Ishikawa (cell line): Measurements from ENCODE around the gene PGBD5.

ENCODE experiments used
- CEBPB ChIP-seq: IDR thresholded peaks from 2 replicates; pipeline ENCODE4 v1.6.1; 2012
- CREB1 ChIP-seq: IDR thresholded peaks from 2 replicates; pipeline ENCODE4 v1.6.1; 2012; ENCODE audit warnings: low read depth
- EGR1 ChIP-seq: IDR thresholded peaks from 2 replicates; pipeline ENCODE4 v1.6.1; 2012
- EP300 ChIP-seq: IDR thresholded peaks from 2 replicates; pipeline ENCODE4 v1.6.1; 2012; ENCODE audit warnings: borderline replicate concordance
- FOXM1 ChIP-seq: IDR thresholded peaks from 2 replicates; pipeline ENCODE4 v1.6.1; 2012; ENCODE audit warnings: low read depth, borderline replicate concordance
- NFIC ChIP-seq: IDR thresholded peaks from 2 replicates; pipeline ENCODE4 v1.6.1; 2012
- RAD21 ChIP-seq: IDR thresholded peaks from 2 replicates; pipeline ENCODE4 v1.6.1; 2012; ENCODE audit warnings: low read depth
- REST ChIP-seq: IDR thresholded peaks from 2 replicates; pipeline ENCODE4 v1.6.1; 2012; ENCODE audit warnings: low read depth, mild to moderate bottlenecking
- TAF1 ChIP-seq: IDR thresholded peaks from 2 replicates; pipeline ENCODE4 v1.6.1; 2012; ENCODE audit warnings: low read depth, mild to moderate bottlenecking
- TCF12 ChIP-seq: IDR thresholded peaks from 2 replicates; pipeline ENCODE4 v1.6.1; 2012; ENCODE audit warnings: low read depth
- TEAD4 ChIP-seq: IDR thresholded peaks from 2 replicates; pipeline ENCODE4 v1.6.1; 2012
- USF1 ChIP-seq: IDR thresholded peaks from 2 replicates; pipeline ENCODE4 v1.6.1; 2012
- YY1 ChIP-seq: IDR thresholded peaks from 2 replicates; pipeline ENCODE4 v1.6.1; 2012; ENCODE audit warnings: low read depth
- ZBTB7A ChIP-seq: IDR thresholded peaks from 2 replicates; pipeline ENCODE4 v1.6.1; 2012; ENCODE audit warnings: low read depth
- TF ChIP-seq, protein P1 (sequence below): IDR thresholded peaks from 2 replicates; pipeline ENCODE4 v1.6.1; 2012

PGBD5 gene

DNA sequence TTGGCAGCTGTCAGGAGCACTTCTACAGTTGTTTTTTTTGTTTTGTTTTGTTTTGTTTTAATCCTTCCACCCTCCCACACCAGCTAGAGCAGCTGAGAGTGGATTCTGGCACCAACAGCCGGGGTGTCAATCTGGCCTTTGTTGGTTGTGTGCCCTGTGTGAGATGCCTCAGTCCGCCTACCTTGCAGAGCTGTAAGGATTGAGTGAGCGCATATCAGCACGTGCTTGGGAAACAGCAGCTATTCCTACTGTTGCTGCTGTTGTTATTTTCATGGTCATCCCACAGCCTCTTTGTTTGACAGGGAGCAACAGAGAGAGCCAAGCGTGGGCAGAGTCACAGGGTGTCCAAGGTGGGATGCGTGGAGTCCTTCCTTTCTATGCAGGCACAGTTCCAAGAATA, 50.4 kb downstream of the PGBD5 start:
- TF ChIP-seq FOXM1 (no peak), NFIC (no peak), ZBTB7A (no peak), CEBPB (no peak), EP300 (no peak), USF1 (no peak), EGR1 (no peak), REST (no peak), TCF12 (no peak), TAF1 (no peak), YY1 (no peak), CREB1 (no peak), TEAD4 (no peak), RAD21 (no peak)
- TF ChIP-seq, protein P1, sequence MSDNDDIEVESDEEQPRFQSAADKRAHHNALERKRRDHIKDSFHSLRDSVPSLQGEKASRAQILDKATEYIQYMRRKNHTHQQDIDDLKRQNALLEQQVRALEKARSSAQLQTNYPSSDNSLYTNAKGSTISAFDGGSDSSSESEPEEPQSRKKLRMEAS, result no peak

DNA sequence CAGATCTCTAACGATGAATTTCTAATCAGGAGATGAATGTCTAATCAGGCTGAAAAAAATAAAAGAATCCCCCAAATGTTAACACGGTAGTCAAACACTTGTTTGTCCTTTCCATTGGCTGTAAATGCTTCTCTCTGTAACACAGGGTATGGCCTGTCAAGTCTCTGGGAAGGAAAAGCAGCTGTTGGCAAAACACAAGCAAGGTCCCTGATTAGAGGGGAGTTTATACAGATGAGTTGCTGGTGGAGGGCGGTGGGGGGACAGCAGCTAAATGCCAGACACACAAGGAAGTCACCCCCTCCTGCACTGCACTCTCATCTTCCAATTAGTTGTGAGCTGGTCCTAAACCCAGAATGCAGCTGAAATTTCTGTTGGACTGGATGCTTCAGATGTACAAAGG, 51.0 kb downstream of the PGBD5 start:
- TF ChIP-seq CREB1 (no peak), ZBTB7A (no peak), TEAD4 (no peak), RAD21 (no peak), FOXM1 (no peak), CEBPB (no peak), USF1 (no peak), TCF12 (no peak), REST (no peak), NFIC (no peak), YY1 (no peak), EGR1 (no peak), EP300 (no peak), TAF1 (no peak)
- TF ChIP-seq, protein P1, result no peak

GRCh38 chr1:230371923-230372703, 54.0 kb downstream of the PGBD5 start:
- TF ChIP-seq REST (no peak), USF1 (no peak), CEBPB (no peak), YY1 (no peak), TAF1 (no peak), CREB1 (no peak), FOXM1 (no peak), TCF12 (no peak), NFIC (no peak), EP300 (no peak), RAD21 (no peak)
- TF ChIP-seq, protein P1, result no peak

DNA sequence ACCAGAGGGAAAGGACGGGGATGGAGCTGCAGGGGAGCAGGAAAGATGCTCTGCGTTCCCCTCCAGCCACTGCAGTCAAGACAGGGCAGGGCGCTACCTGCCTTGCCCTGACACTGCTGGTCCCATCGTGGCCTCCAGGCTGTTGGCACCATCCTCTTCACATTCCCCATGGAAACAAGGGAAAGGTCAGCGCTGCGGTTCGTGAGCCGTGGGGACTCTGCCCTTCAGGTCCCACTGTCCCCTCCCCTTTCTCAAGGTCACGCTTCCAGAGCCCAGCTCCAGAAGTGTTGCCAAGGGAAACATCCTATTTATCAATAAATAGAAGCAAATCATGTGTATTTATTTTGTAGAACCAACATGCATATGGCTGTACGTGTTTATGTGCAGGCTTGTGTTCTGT, 56.0 kb downstream of the PGBD5 start:
- no peak for TF ChIP-seq CEBPB
- no peak for TF ChIP-seq FOXM1
- TF ChIP-seq TEAD4, result no peak
- no peak for TF ChIP-seq YY1
- no peak for TF ChIP-seq RAD21
- no peak for TF ChIP-seq TAF1
- no peak for TF ChIP-seq CREB1
- TF ChIP-seq EP300, result no peak
- no peak for TF ChIP-seq ZBTB7A
- TF ChIP-seq EGR1, result no peak
- TF ChIP-seq REST, result no peak
- TF ChIP-seq TCF12, result no peak
- TF ChIP-seq, protein P1, result no peak
- no peak for TF ChIP-seq NFIC
- TF ChIP-seq USF1, result no peak
